ENCODE results near the gene ATP9B.
"Not testable (repeated sequence)": the region's sequence is repeated elsewhere in the genome, so short reads cannot be mapped to it uniquely, and the experiment has no call there.

DNA sequence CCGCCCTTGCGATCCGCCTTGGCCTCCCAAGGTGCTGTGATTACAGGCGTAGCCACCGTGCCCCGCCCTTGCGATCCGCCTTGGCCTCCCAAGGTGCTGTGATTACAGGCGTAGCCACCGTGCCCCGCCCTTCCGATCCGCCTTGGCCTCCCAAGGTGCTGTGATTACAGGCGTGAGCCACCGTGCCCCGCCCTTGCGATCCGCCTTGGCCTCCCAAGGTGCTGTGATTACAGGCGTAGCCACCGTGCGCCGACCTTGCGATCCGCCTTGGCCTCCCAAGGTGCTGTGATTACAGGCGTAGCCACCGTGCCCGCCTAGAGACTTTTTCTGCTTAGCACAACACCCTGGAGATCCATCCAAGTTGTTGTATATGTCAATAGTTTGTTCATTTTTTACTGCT lies 103.1 kb downstream of the ATP9B start:
- TF ChIP-seq, protein P1, sequence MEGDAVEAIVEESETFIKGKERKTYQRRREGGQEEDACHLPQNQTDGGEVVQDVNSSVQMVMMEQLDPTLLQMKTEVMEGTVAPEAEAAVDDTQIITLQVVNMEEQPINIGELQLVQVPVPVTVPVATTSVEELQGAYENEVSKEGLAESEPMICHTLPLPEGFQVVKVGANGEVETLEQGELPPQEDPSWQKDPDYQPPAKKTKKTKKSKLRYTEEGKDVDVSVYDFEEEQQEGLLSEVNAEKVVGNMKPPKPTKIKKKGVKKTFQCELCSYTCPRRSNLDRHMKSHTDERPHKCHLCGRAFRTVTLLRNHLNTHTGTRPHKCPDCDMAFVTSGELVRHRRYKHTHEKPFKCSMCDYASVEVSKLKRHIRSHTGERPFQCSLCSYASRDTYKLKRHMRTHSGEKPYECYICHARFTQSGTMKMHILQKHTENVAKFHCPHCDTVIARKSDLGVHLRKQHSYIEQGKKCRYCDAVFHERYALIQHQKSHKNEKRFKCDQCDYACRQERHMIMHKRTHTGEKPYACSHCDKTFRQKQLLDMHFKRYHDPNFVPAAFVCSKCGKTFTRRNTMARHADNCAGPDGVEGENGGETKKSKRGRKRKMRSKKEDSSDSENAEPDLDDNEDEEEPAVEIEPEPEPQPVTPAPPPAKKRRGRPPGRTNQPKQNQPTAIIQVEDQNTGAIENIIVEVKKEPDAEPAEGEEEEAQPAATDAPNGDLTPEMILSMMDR (IDR thresholded peaks at IDR 0.05): not testable (repeated sequence)
- TF ChIP-seq ZFX (IDR thresholded peaks at IDR 0.05; ENCODE audit: borderline replicate concordance): not testable (repeated sequence)
